DND-41 (cell line): ENCODE results near the gene KIAA1958.

Experiments
- CTCF ChIP-seq: IDR thresholded peaks from 2 replicates; pipeline ENCODE4 v1.5.1; 2012; ENCODE audit warnings: borderline replicate concordance, low read length, moderate library complexity, mild to moderate bottlenecking; ENCODE audit not compliant: poor library complexity, severe bottlenecking; ENCODE audit errors: extremely low read depth
- EZH2 ChIP-seq: IDR thresholded peaks from 3 replicates; pipeline ENCODE4 v1.6.1; 2012; ENCODE audit warnings: borderline replicate concordance, low read depth, mild to moderate bottlenecking, moderate library complexity, low read length, inconsistent platforms; ENCODE audit not compliant: severe bottlenecking

DNA sequence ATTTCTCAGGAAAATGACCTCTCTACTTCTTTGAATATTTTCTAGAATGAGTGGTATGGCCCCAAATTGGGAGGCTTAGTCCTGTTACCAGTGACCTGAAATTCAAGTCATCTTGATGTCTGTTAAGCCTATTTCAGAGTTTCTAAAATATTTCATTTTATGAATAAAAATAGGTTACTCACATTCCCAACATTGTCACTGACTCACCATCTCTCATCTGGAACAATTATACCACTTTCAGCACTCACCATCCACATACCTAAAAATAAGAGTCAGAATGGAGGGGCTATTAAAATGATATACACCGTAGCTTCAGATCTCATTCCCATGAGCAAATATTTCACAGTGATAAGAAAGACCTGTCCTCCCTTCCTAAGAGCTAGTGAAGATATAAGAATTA lies 71.8 kb downstream of the KIAA1958 start:
- no peak for TF ChIP-seq CTCF
- TF ChIP-seq EZH2 = no peak
